ENCODE results near the gene CHRNE.
"Not testable (repeated sequence)": the region's sequence is repeated elsewhere in the genome, so short reads cannot be mapped to it uniquely, and the experiment has no call there.

The CHRNE gene

DNA sequence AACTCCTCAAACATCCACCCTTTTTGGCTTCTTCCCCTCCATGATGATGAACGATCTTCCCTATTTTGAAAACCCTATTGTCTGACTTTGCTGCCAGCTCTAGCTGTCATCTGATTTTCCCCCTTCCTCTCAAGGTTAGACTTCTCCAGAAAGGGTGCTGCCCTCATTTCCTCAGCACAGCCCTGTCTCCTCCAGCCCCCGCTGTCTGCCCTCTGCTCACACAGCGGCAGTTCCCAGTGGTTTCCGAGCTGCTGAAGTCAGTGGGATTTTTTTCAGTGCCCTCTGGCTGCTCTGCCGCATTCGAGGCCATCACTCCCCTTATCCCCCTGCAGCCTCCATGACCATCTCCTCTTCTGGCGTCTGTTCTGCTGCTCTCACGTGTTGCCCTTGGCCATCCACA, 30.1 kb downstream of the CHRNE start:
- TF ChIP-seq, protein P1, sequence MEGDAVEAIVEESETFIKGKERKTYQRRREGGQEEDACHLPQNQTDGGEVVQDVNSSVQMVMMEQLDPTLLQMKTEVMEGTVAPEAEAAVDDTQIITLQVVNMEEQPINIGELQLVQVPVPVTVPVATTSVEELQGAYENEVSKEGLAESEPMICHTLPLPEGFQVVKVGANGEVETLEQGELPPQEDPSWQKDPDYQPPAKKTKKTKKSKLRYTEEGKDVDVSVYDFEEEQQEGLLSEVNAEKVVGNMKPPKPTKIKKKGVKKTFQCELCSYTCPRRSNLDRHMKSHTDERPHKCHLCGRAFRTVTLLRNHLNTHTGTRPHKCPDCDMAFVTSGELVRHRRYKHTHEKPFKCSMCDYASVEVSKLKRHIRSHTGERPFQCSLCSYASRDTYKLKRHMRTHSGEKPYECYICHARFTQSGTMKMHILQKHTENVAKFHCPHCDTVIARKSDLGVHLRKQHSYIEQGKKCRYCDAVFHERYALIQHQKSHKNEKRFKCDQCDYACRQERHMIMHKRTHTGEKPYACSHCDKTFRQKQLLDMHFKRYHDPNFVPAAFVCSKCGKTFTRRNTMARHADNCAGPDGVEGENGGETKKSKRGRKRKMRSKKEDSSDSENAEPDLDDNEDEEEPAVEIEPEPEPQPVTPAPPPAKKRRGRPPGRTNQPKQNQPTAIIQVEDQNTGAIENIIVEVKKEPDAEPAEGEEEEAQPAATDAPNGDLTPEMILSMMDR (IDR thresholded peaks at IDR 0.05; ENCODE audit: control extremely low read depth, extremely low read depth, low read depth, missing control alignments), result no peak
- CTCF ChIA-PET, result interaction anchor here (2.3 kb wide), 1 partner anchor 8 kb away, joined by 7 read pairs; no protein-coding TSS in a partner anchor
- POLR2A ChIA-PET, result no interaction called here
- no peak for DNase-seq (ENCODE audit: extremely low spot score)

DNA sequence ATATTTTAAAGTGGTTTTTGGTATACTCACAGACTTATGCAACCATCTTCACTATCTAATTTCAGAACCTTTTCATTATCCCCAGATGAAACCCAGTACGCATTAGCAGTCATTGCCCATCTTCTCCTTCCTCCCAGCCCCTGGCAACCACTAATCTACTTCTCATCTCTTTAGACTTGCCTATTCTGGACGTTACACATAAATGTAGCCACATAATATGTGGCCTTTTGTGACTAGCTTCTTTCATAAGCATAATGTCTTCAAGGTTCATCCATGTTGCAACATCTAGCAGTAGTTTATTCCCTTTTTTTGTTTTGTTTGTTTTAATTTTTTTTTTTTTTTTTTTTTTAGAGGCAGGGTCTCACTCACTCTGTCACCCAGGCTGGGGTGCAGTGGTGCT, 32.0 kb downstream of the CHRNE start:
- TF ChIP-seq, protein P1 (IDR thresholded peaks at IDR 0.05; ENCODE audit: control extremely low read depth, extremely low read depth, low read depth, missing control alignments), result no peak
- ChIA-PET CTCF (interaction anchor here (0.7 to 1.1 kb wide), 2 partner anchors 18 to 81 kb away, joined by 3 read pairs; no protein-coding TSS in a partner anchor), POLR2A (interaction anchor here (0.7 kb wide), 1 partner anchor 91 kb away, joined by 3 read pairs; no protein-coding TSS in a partner anchor)
- no peak for DNase-seq (ENCODE audit: extremely low spot score)

DNA sequence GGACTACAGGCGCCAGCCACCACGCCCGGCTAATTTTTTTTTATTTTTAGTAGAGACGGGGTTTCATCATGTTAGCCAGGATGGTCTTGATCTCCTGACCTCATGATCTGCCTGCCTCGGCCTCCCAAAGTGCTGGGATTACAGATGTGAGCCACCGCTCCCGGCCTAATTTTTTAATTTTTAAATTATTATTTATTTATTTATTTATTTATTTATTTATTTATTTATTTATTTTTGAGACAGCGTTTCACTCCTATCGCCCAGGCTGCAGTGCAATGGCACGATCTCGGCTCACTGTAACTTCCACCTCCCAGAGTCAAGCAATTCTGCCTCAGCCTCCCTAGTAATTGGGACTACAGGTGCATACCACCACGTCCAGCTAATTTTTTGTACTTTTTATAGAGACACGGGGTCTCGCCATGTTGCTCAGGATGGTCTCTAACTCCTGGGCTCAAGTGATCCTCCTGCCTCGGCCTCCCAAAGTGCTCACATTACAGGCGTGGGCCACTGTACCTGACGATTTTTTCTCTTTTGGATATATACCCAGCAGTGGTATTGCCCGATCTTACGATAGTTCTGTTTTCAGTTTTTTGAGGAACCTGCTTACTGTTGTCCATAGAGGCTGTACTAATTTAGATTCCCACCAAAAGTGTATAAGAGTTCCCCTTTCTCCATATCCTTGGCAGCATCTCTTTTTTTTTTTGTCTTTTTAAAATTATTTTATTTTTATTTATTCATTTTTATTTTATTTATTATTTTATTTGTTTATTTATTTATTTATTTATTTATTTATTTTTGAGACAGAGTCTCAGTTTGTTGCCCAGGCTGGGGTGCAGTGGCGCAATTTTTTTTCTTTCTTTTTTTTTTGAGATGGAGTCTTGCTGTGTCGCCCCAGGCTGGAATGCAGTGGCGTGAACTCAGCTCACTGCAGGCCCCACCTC, 33.6 kb downstream of the CHRNE start:
- CTCF ChIA-PET, result interaction anchor here (0.6 to 3.9 kb wide), 2 partner anchors 12 to 303 kb away, joined by 3 to 15 read pairs; no protein-coding TSS in a partner anchor
- DNase-seq (ENCODE audit: extremely low spot score); POLR2A ChIA-PET: not testable (repeated sequence)

DNA sequence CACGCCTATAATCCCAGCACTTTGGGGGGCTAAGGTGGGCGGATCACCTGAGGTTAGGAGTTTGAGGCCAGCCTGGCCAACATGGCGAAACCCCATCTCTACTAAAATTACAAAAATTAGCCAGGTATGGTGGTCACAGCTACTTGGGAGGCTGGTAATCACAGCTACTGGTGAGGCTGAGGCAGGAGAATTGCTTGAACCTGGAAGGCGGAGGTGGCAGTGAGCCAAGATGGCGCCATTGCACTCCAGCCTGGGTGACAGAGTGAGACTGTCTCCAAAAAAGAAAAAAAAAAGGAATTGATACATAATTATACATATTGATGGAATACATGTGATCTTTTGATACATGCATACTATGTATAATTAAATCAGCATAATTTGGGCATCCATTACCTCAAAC, 35.4 kb downstream of the CHRNE start:
- CTCF ChIA-PET, result interaction anchor here (1.1 to 3.9 kb wide), 3 partner anchors 9 to 13 kb away, joined by 3 to 15 read pairs (median 5); no protein-coding TSS in a partner anchor
- DNase-seq (ENCODE audit: extremely low spot score); POLR2A ChIA-PET: not testable (repeated sequence)

DNA sequence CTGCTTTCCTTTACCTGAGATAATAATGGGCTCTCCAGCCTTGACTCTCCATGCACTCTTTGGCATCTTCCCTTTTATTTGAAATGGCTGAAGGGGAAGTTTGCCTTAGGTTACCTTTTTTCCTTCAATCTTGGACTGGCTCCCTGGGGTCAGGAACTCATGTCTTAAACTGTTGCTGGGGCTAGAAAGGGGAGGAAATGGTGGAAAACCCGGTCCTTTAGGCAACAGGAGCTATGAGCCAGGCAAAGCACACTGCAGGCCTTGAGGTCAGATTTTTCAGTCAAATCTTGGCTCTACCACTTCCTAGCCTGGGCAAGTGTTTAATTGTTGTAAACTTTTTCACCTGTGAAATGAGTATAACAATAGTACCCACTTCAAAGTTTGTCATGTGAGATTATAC, 39.6 kb downstream of the CHRNE start:
- TF ChIP-seq, protein P1 (IDR thresholded peaks at IDR 0.05; ENCODE audit: control extremely low read depth, extremely low read depth, low read depth, missing control alignments), result no peak
- DNase-seq (ENCODE audit: extremely low spot score), result no peak
- ChIA-PET CTCF (interaction anchor here (1.2 kb wide), 1 partner anchor 296 kb away, joined by 3 read pairs; no protein-coding TSS in a partner anchor), POLR2A (no interaction called here)

DNA sequence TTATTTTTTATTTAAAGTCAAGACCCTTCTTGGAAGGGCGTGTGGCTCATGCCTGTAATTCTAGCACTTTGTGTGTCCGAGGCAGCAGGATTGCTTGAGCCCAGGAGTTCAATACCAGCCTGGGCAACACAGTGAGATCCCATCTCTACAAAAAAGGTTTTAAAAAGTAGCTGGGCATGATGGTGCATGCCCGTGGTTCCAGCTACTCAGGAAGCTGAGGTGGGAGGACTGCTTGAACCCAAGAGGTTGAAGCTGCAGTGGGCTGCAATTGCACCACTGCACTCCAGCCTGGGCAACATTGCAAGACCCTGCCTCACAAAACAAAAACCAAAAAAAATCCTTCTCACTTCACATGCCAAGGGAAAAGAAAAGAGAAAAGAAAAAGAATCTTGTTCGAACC, 40.2 kb downstream of the CHRNE start:
- CTCF ChIA-PET, result interaction anchor here (0.9 kb wide), 1 partner anchor 296 kb away, joined by 3 read pairs; no protein-coding TSS in a partner anchor
- DNase-seq (ENCODE audit: extremely low spot score), result no peak
- TF ChIP-seq, protein P1 (IDR thresholded peaks at IDR 0.05; ENCODE audit: control extremely low read depth, extremely low read depth, low read depth, missing control alignments), result no peak
- POLR2A ChIA-PET, result no interaction called here

DNA sequence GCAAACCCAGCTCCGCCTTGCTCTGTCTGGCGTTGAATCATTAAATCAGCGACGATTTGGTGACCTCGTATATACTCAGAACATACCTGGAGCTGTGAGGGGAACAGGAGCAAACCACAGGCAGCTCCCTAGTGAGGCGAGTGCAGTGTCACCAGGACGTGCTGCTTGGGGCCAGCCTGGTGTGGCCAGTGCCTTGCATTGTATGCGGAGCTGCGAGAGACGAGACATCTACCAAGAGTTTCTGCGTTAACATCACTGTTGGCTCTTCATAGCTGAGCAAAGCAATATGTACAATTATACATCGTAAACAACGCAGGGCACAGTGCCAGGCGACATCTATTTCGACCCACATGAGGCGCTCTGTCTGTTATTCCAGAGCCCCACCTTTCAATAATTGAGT, 41.8 kb downstream of the CHRNE start:
- TF ChIP-seq, protein P1 (IDR thresholded peaks at IDR 0.05; ENCODE audit: control extremely low read depth, extremely low read depth, low read depth, missing control alignments), result no peak
- CTCF ChIA-PET, result interaction anchor here (1.2 to 2.1 kb wide), 5 partner anchors 9 to 28 kb away, joined by 3 to 8 read pairs (median 5); no protein-coding TSS in a partner anchor
- DNase-seq (ENCODE audit: extremely low spot score), result no peak
- POLR2A ChIA-PET, result no interaction called here
